Tibial artery (tissue), 4 donors: ENCODE measurements around the gene MSI2.

Experiments used
- DNase-seq, 2 donors: peaks; one replicate each; pipeline ENCODE4 v3.0.0-alpha.2; 2019
- H3K27ac ChIP-seq, 2 donors: fragments of 200-600 bp; sonication (generic) in 1 of 2; 1 replicate in 1 of 2; 2 replicates in 1 of 2; pipeline ENCODE4 v1.5.1; 2018 to 2019; ENCODE audit warnings: mild to moderate bottlenecking in 1 of 2
- H3K27me3 ChIP-seq, 2 donors: fragments of 200-600 bp; sonication (generic) in 1 of 2; one replicate each; pipeline versions ENCODE4 v1.5.1 to v1.6.0; 2016 to 2019
- H3K36me3 ChIP-seq, 3 donors: fragments of 200-600 bp; sonication (generic) in 2 of 3; one replicate each; pipeline ENCODE4 v1.5.1; 2016 to 2019; ENCODE audit warnings: mild to moderate bottlenecking in 2 of 3
- H3K4me1 ChIP-seq, 4 donors: fragments of 200-600 bp; sonication (generic) in 2 of 4; 1 replicate in 3 of 4; 2 replicates in 1 of 4; pipeline ENCODE4 v1.5.1; 2016 to 2019
- H3K4me3 ChIP-seq, 2 donors: fragments of 200-600 bp; sonication (generic) in 1 of 2; 1 replicate in 1 of 2; 2 replicates in 1 of 2; pipeline ENCODE4 v1.5.1; 2018 to 2019; ENCODE audit warnings: mild to moderate bottlenecking in 2 of 2
- H3K9me3 ChIP-seq, 3 donors: fragments of 200-600 bp; sonication (generic) in 1 of 3; one replicate each; pipeline ENCODE4 v1.5.1; 2016 to 2019
- intact Hi-C: fragments of 100-400 bp; cut with DNase I; formaldehyde crosslinking; loops from one replicate; pipeline ENCODE4 v1.15.0; 2023; ENCODE audit warnings: low total_unique reads
- TF ChIP-seq, protein P1 (sequence below), 2 experiments: fragments of 200-600 bp in 1 of 2; fragments of 450-650 bp in 1 of 2; IDR thresholded peaks; one replicate each; pipeline ENCODE4 v1.5.1; 2017 to 2019; ENCODE audit warnings: antibody characterized with exemption in 2 of 2, mild to moderate bottlenecking in 1 of 2, moderate library complexity in 1 of 2

The MSI2 gene

DNA sequence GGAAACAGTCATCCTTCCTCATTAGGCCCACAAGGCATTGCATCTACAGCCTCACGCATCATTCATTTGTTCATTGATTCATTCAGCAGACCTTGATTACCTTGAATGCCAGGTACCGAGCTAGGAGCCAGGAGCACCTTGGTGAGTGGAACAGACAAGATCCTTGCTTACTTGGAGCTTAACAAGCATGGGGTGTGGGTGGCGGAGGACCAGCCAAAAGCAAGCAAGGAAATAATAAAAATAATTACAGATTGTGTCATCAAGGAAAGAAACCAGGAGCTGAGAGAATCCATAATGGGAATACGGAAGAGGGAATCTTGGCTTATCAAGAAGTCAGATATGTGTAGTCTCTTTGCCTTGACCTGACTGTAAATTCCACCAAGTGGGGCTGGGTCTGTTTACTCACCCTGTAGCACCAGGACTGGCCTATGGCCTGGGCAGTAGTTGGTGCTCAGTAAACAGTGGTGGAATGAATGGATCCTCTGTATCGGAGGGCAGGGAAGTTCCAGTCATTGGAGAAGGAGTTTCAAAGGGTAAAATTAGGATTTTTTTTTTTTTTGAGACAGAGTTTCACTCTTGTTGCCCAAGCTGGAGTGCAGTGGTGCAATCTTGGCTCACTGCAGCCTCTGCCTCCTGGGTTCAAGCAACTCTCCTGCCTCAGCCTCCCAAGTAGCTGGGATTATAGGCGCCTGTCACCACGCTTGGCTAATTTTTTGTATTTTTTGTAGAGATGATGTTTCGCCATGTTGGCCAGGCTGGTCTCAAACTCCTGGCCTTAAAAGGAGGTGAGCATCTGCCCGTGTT, 157.7 kb downstream of the MSI2 start:
- DNase-seq, result no peak
- no peak overlapping the region for H3K4me3 ChIP-seq
- intact Hi-C loops, result no loop called here
- no peaks in the 10 kb centered on the region for H3K27me3 ChIP-seq
- no peaks in the 10 kb centered on the region for H3K9me3 ChIP-seq
- no peak overlapping the region for H3K27ac ChIP-seq
- no peaks in the 10 kb centered on the region for H3K4me1 ChIP-seq
- no peaks in the 10 kb centered on the region for H3K36me3 ChIP-seq
- TF ChIP-seq, protein P1, sequence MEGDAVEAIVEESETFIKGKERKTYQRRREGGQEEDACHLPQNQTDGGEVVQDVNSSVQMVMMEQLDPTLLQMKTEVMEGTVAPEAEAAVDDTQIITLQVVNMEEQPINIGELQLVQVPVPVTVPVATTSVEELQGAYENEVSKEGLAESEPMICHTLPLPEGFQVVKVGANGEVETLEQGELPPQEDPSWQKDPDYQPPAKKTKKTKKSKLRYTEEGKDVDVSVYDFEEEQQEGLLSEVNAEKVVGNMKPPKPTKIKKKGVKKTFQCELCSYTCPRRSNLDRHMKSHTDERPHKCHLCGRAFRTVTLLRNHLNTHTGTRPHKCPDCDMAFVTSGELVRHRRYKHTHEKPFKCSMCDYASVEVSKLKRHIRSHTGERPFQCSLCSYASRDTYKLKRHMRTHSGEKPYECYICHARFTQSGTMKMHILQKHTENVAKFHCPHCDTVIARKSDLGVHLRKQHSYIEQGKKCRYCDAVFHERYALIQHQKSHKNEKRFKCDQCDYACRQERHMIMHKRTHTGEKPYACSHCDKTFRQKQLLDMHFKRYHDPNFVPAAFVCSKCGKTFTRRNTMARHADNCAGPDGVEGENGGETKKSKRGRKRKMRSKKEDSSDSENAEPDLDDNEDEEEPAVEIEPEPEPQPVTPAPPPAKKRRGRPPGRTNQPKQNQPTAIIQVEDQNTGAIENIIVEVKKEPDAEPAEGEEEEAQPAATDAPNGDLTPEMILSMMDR (IDR thresholded peaks at IDR 0.05), result no peak

DNA sequence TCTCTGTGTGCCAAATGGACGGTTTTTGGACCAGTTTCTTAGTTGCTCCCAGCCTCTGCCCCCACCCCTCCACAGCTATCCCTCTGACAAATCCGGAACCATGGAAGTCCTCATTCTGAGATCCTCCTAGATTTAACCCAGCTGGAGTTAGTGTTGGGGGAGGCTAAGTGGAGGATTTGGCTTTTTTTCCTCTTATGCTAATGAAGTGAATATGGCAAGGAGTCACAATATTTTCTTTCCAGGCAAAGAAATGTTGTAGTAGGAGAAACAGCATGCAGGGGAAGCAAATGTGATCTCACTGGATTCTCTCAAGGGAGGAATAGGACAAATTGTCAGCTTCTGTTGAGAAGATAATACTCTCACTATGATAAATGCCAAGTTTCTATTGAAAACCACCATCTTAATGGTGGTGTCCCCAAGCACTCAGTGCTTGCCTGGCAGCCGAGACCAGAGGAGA, 159.5 kb downstream of the MSI2 start:
- DNase-seq, result no peak
- intact Hi-C loops, result no loop called here

GRCh38 chr17:57416369-57416768, 160.0 kb downstream of the MSI2 start:
- Histone ChIP-seq H3K9me3 (no peaks in the 10 kb centered on the region), H3K27me3 (no peaks in the 10 kb centered on the region), H3K27ac (no peak overlapping the region), H3K36me3 (no peaks in the 10 kb centered on the region), H3K4me1 (no peaks in the 10 kb centered on the region), H3K4me3 (no peak overlapping the region)
- TF ChIP-seq, protein P1 (IDR thresholded peaks at IDR 0.05), result no peak
- no peak for DNase-seq
- intact Hi-C loops, result no loop called here

More for the DNA sequence above, 159.5 kb downstream of the MSI2 start:
- no peak overlapping the region for H3K27ac ChIP-seq
- no peak overlapping the region for H3K4me3 ChIP-seq
- TF ChIP-seq, protein P1 (IDR thresholded peaks at IDR 0.05), result no peak
- H3K9me3 ChIP-seq, result no peaks in the 10 kb centered on the region
- no peaks in the 10 kb centered on the region for H3K27me3 ChIP-seq
- H3K36me3 ChIP-seq, result no peaks in the 10 kb centered on the region
- no peaks in the 10 kb centered on the region for H3K4me1 ChIP-seq

DNA sequence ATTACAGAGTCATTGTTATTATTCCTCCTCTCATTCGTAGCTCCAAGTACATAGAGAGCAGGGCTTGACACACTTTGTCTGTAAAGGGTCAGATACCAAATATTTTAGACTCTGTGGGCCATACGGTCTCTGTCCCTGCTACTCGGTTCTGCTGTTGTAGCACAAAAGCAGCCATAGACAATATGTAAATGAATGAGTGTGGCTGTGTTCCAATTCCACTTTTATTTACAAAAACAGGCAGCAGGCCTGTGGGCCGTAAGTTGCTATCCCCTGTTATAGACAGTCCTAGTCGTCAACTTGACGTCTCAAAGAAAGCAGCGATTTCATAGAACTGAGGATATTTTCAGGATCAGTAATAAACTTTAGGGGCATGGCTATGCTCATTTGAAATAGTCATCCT, 161.6 kb downstream of the MSI2 start:
- no peaks in the 10 kb centered on the region for H3K9me3 ChIP-seq
- H3K4me1 ChIP-seq, result peaks cover 0 to 6% (median 1%) of the 10 kb centered on the region in 4 donors
- DNase-seq, result no peak
- H3K27ac ChIP-seq, result no peak overlapping the region
- H3K27me3 ChIP-seq, result no peaks in the 10 kb centered on the region
- intact Hi-C loops, result no loop called here
- H3K36me3 ChIP-seq, result no peaks in the 10 kb centered on the region
- TF ChIP-seq, protein P1 (IDR thresholded peaks at IDR 0.05), result no peak
- no peak overlapping the region for H3K4me3 ChIP-seq

GRCh38 chr17:57418463-57419246, 162.3 kb downstream of the MSI2 start:
- no peaks in the 10 kb centered on the region for H3K36me3 ChIP-seq
- TF ChIP-seq, protein P1 (IDR thresholded peaks at IDR 0.05), result no peak
- peaks cover 0 to 6% (median 3%) of the 10 kb centered on the region in 4 donors for H3K4me1 ChIP-seq
- H3K27me3 ChIP-seq, result no peaks in the 10 kb centered on the region
- H3K27ac ChIP-seq, result no peak overlapping the region
- no peaks in the 10 kb centered on the region for H3K9me3 ChIP-seq
- no peak overlapping the region for H3K4me3 ChIP-seq
- intact Hi-C loops, result no loop called here
- DNase-seq, result no peak
